Stimulated activated naive B cell treated with anti-CD40 and anti-IgM and Interleukin-4, amounts not matched to agents 10 μg/mL and 1 μg/mL and 100 μg/mL, for 72 hours (primary cell): ENCODE data around the gene RALGAPA2.
A peak's percentile ranks its signal among the peaks of the same experiment; 100 is the strongest.

Source experiments
- ATAC-seq, 2 donors: fragments of 150-1000 bp; cut with Tn5 transposase; replicated peaks; 2 replicates each; pipeline ENCODE4 v1.10.0; 2021; ENCODE audit warnings: moderate library complexity in 1 of 2
- DNase-seq: peaks from one replicate; pipeline ENCODE4 v3.0.0; 2021
- H3K27ac Mint-ChIP-seq: one replicate; pipeline ENCODE4 v1.8.0; 2022; ENCODE audit warnings: mild to moderate bottlenecking, mixed read lengths
- H3K27me3 Mint-ChIP-seq, 2 donors: one replicate each; pipeline ENCODE4 v1.8.0; 2022; ENCODE audit warnings: mixed read lengths in 2 of 2
- H3K36me3 Mint-ChIP-seq, 2 donors: one replicate each; pipeline ENCODE4 v1.8.0; 2022; ENCODE audit warnings: mixed read lengths in 2 of 2, mild to moderate bottlenecking in 1 of 2
- H3K4me1 Mint-ChIP-seq, 2 donors: one replicate each; pipeline ENCODE4 v1.8.0; 2022; ENCODE audit warnings: mixed read lengths in 2 of 2, mild to moderate bottlenecking in 1 of 2
- H3K4me3 Mint-ChIP-seq, 2 donors: one replicate each; pipeline ENCODE4 v1.8.0; 2022; ENCODE audit warnings: mild to moderate bottlenecking in 2 of 2, mixed read lengths in 2 of 2, moderate library complexity in 1 of 2
- H3K9me3 Mint-ChIP-seq, 2 donors: one replicate each; pipeline ENCODE4 v1.8.0; 2022; ENCODE audit warnings: mixed read lengths in 2 of 2, mild to moderate bottlenecking in 1 of 2

Gene RALGAPA2

GRCh38 chr20:20487811-20488210 is 224.6 kb downstream of the RALGAPA2 start:
- Mint-ChIP-seq H3K36me3 (peaks cover 26 to 51% of the 10 kb centered on the region in 2 donors), H3K4me1 (peaks cover 29 to 42% of the 10 kb centered on the region in 2 donors), H3K27me3 (no peaks in the 10 kb centered on the region), H3K9me3 (peaks cover 0 to 4% of the 10 kb centered on the region in 2 donors), H3K27ac (peak overlapping the region; percentile 82), H3K4me3 (no peak overlapping the region)
- DNase-seq (no peak), ATAC-seq (no peak)

GRCh38 chr20:20483328-20483727 is 229.1 kb downstream of the RALGAPA2 start:
- no peaks in the 10 kb centered on the region for H3K27me3 Mint-ChIP-seq
- no peak overlapping the region for H3K27ac Mint-ChIP-seq
- DNase-seq (no peak), ATAC-seq (no peak)
- peaks cover 0 to 4% of the 10 kb centered on the region in 2 donors for H3K9me3 Mint-ChIP-seq
- peaks cover 16 to 26% of the 10 kb centered on the region in 2 donors for H3K4me1 Mint-ChIP-seq
- H3K36me3 Mint-ChIP-seq = peaks cover 26 to 36% of the 10 kb centered on the region in 2 donors
- H3K4me3 Mint-ChIP-seq = no peak overlapping the region

DNA sequence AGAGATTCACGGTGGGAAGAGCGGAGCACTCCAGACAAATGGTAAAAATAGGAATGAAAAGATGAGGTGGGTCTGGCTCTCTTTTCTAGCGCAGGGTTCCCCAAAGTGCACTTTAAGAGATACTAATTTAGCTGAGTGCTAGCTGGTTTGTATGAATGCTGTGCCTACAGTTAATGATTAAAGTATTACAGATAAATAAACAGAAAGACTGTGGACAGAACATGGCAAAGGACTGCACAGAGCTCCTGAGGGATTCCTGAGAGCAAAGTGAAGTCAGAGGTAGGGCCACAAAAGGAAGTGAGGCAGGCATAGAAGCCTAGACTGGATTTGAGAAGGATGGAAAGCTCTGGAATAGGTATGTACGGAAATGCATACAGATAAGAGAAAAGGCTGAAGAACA is 230.0 kb downstream of the RALGAPA2 start:
- ATAC-seq = no peak
- no peak overlapping the region for H3K4me3 Mint-ChIP-seq
- H3K9me3 Mint-ChIP-seq = peaks cover 0 to 4% of the 10 kb centered on the region in 2 donors
- no peaks in the 10 kb centered on the region for H3K27me3 Mint-ChIP-seq
- H3K4me1 Mint-ChIP-seq = peaks cover 13 to 26% of the 10 kb centered on the region in 2 donors
- no peak for DNase-seq
- no peak overlapping the region for H3K27ac Mint-ChIP-seq
- H3K36me3 Mint-ChIP-seq = peaks cover 22 to 38% of the 10 kb centered on the region in 2 donors

GRCh38 chr20:20480689-20481088 is 231.8 kb downstream of the RALGAPA2 start:
- H3K27ac Mint-ChIP-seq = peak overlapping the region; percentile 57
- H3K27me3 Mint-ChIP-seq = no peaks in the 10 kb centered on the region
- H3K9me3 Mint-ChIP-seq = no peaks in the 10 kb centered on the region
- peaks cover 13 to 26% of the 10 kb centered on the region in 2 donors for H3K4me1 Mint-ChIP-seq
- H3K4me3 Mint-ChIP-seq = no peak overlapping the region
- peaks cover 14 to 34% of the 10 kb centered on the region in 2 donors for H3K36me3 Mint-ChIP-seq
- peak; percentile 64 to 84 for ATAC-seq
- no peak for DNase-seq

GRCh38 chr20:20480126-20480525 is 232.3 kb downstream of the RALGAPA2 start:
- Mint-ChIP-seq H3K36me3 (peaks cover 19 to 39% of the 10 kb centered on the region in 2 donors), H3K27ac (peak overlapping the region; percentile 42), H3K4me1 (peaks cover 13 to 29% of the 10 kb centered on the region in 2 donors), H3K4me3 (no peak overlapping the region), H3K9me3 (no peaks in the 10 kb centered on the region), H3K27me3 (no peaks in the 10 kb centered on the region)
- peak; percentile 59 to 73 for ATAC-seq
- DNase-seq = no peak

- peaks cover 17 to 43% of the 10 kb centered on the region in 2 donors for H3K4me1 Mint-ChIP-seq
- H3K36me3 Mint-ChIP-seq = peaks cover 24 to 49% of the 10 kb centered on the region in 2 donors
- H3K4me3 Mint-ChIP-seq = no peak overlapping the region
- H3K27me3 Mint-ChIP-seq = no peaks in the 10 kb centered on the region
- H3K27ac Mint-ChIP-seq = no peak overlapping the region
- no peaks in the 10 kb centered on the region for H3K9me3 Mint-ChIP-seq
- DNase-seq (no peak), ATAC-seq (no peak)
These were observed 234.9 kb downstream of the RALGAPA2 start for GRCh38 chr20:20477444-20478041.

GRCh38 chr20:20476504-20476903 is 235.9 kb downstream of the RALGAPA2 start:
- no peak overlapping the region for H3K27ac Mint-ChIP-seq
- DNase-seq = no peak
- ATAC-seq = no peak
- H3K9me3 Mint-ChIP-seq = no peaks in the 10 kb centered on the region
- no peaks in the 10 kb centered on the region for H3K27me3 Mint-ChIP-seq
- peaks cover 24 to 43% of the 10 kb centered on the region in 2 donors for H3K36me3 Mint-ChIP-seq
- H3K4me3 Mint-ChIP-seq = no peak overlapping the region
- H3K4me1 Mint-ChIP-seq = peaks cover 17 to 43% of the 10 kb centered on the region in 2 donors

DNA sequence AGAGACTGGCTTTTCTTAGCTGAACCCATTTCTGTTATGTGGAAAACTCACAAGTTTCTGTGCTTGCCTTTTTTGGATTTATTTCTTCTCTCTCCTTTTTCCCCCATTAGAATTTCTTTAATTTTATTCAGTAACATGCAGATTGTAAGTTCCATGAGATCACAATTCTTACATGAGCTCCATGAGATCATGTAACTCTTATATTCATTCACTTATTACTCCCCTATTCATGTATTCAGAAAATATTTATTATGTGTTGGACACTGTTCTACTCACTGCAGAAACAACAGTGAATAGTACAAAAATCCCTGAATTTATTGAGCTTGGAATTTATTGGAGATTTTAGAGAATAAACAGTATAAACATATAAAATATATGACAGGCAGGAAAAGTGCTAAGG is 238.8 kb downstream of the RALGAPA2 start:
- Mint-ChIP-seq H3K4me1 (peaks cover 6 to 30% of the 10 kb centered on the region in 2 donors), H3K36me3 (peaks cover 19 to 40% of the 10 kb centered on the region in 2 donors), H3K4me3 (no peak overlapping the region), H3K9me3 (no peaks in the 10 kb centered on the region), H3K27me3 (no peaks in the 10 kb centered on the region), H3K27ac (no peak overlapping the region)
- ATAC-seq = no peak
- no peak for DNase-seq

DNA sequence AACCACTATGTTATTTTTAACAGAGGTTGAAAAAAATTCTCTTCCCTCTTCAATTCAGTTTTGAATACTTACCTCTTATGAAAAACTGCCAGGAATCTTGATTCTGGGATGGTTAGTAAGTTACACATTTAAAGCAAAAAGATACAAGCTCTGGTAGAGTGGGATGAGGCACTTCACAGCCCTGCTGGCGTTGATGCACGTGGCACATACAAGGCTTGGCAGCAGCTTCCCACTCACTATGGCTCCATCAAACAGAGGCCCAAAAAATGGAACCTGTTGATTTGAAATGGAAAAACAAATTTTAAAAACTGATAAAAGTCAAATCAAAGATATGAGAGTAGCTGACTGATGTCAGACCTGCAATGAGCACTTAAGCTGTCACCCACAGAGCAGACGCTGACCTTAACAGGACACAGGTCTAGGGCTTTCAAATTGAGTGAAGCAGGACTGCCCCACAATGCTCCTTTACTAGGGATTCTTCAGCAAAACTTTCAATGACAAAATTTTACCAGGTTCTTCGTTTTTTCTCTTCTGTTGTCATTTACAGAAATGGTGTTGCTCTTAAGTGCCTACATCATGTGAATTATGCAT is 239.7 kb downstream of the RALGAPA2 start:
- Mint-ChIP-seq H3K27ac (no peak overlapping the region), H3K4me3 (no peak overlapping the region), H3K27me3 (no peaks in the 10 kb centered on the region), H3K9me3 (no peaks in the 10 kb centered on the region), H3K36me3 (peaks cover 27 to 42% of the 10 kb centered on the region in 2 donors), H3K4me1 (peaks cover 11 to 33% of the 10 kb centered on the region in 2 donors)
- no peak for ATAC-seq
- no peak for DNase-seq

DNA sequence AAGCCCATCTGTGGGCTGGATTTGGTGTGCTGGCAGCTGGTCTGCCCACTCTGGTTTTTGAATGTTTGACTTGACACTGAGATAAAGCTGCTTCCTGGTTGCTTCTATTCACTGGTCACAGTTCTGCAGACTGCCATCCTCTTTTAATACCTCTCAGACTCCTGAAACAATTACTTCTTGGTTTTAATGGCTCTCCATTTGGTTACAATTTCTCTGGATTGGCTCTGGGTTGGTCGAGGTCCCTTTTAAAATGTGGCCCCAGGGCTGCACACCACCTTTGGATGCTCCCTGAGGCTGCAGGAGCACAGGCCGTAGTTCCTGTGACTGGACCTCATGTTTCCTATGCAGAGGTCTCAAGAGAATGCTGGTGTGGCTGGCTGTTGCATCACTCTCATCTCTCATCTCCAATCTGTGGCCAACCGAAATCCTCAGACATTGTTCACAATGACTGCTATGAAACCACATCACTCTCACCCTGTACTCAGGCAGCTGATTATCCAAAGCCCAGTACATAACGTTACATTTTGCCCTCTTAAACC is 246.0 kb downstream of the RALGAPA2 start:
- Mint-ChIP-seq H3K27ac (peak overlapping the region; percentile 96), H3K4me3 (peak overlapping the region; percentile 40 to 58), H3K27me3 (no peaks in the 10 kb centered on the region), H3K9me3 (no peaks in the 10 kb centered on the region), H3K36me3 (peaks cover 13 to 23% of the 10 kb centered on the region in 2 donors), H3K4me1 (peaks cover 32 to 52% of the 10 kb centered on the region in 2 donors)
- ATAC-seq (peak; percentile 89 to 91), DNase-seq (peak; percentile 60)

GRCh38 chr20:20465252-20465651 is 247.2 kb downstream of the RALGAPA2 start:
- Mint-ChIP-seq H3K4me1 (peaks cover 32 to 52% of the 10 kb centered on the region in 2 donors), H3K9me3 (no peaks in the 10 kb centered on the region), H3K27me3 (no peaks in the 10 kb centered on the region), H3K27ac (no peak overlapping the region), H3K4me3 (peak overlapping the region in 1 of 2 donors; percentile 24), H3K36me3 (peaks cover 13 to 27% of the 10 kb centered on the region in 2 donors)
- no peak for DNase-seq
- no peak for ATAC-seq

DNA sequence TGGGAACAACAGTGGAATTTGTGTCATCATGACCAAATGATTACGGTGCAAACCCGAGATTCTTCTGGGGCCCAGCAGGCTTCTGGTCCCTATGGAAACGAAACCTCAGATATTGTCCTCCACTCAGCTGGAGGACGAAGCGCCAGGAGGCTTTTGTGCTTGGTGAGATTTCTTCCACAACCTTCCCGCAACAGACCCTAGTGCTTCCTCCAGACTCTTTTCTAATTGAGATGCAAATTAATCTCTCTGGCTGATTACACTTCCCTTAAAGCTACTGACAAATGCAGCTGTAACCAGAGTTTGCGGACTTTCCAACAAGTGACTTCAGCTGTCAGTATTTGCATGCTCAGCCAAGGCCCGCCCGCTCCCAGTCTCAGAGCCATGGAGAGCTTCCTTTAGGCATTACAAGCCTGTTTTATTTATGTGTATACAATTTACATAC is 248.5 kb downstream of the RALGAPA2 start:
- ATAC-seq (peak; percentile 57 to 67), DNase-seq (peak; percentile 18)
- H3K4me1 Mint-ChIP-seq = peaks cover 32 to 47% of the 10 kb centered on the region in 2 donors
- H3K9me3 Mint-ChIP-seq = no peaks in the 10 kb centered on the region
- peak overlapping the region; percentile 39 for H3K27ac Mint-ChIP-seq
- no peaks in the 10 kb centered on the region for H3K27me3 Mint-ChIP-seq
- H3K4me3 Mint-ChIP-seq = peak overlapping the region; percentile 0 to 29
- H3K36me3 Mint-ChIP-seq = peaks cover 11 to 25% of the 10 kb centered on the region in 2 donors

DNA sequence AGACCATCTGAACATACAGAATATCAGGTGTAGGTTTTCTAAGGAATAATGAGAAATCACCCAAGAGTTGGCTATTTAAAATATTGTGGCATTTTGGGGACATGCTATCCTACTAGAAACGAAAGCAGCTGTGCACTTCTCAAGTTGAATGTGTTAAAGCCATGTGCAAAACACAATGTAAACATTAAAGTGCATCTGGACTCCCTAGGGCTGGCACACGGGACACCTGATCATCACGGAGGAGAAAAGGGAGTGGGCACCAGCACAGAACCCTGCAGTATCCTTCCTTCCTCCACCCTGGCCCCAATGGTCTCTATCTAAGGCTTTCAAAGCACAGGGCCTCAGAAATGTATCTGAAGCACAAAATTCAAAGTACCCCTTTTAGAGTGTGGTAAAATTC is 250.3 kb downstream of the RALGAPA2 start:
- peaks cover 8 to 20% of the 10 kb centered on the region in 2 donors for H3K36me3 Mint-ChIP-seq
- DNase-seq (no peak), ATAC-seq (no peak)
- H3K4me3 Mint-ChIP-seq = no peak overlapping the region
- H3K9me3 Mint-ChIP-seq = no peaks in the 10 kb centered on the region
- no peaks in the 10 kb centered on the region for H3K27me3 Mint-ChIP-seq
- H3K27ac Mint-ChIP-seq = no peak overlapping the region
- H3K4me1 Mint-ChIP-seq = peaks cover 24 to 30% of the 10 kb centered on the region in 2 donors

DNA sequence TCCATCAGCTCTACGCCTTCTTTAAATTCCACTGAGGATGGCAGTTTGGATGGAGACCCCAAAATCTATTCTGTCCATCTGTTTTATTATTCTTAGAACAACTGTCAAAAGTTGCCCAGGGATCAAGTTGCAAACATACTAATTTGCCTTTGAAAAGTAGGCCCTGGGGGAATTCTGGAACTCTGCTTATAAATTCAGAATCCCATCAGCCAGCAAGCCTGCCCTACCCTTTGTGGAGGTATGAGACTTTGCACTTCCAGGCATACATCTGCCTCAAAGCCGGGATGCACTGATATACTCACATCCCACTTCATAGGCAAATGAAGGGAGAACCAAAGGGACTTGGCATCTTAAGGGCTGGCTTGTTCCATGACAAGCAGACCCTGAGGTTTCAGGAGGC is 250.9 kb downstream of the RALGAPA2 start:
- Mint-ChIP-seq H3K4me3 (no peak overlapping the region), H3K9me3 (no peaks in the 10 kb centered on the region), H3K4me1 (peaks cover 20 to 26% of the 10 kb centered on the region in 2 donors), H3K36me3 (peaks cover 11 to 26% of the 10 kb centered on the region in 2 donors), H3K27ac (no peak overlapping the region), H3K27me3 (no peaks in the 10 kb centered on the region)
- DNase-seq = no peak
- no peak for ATAC-seq

DNA sequence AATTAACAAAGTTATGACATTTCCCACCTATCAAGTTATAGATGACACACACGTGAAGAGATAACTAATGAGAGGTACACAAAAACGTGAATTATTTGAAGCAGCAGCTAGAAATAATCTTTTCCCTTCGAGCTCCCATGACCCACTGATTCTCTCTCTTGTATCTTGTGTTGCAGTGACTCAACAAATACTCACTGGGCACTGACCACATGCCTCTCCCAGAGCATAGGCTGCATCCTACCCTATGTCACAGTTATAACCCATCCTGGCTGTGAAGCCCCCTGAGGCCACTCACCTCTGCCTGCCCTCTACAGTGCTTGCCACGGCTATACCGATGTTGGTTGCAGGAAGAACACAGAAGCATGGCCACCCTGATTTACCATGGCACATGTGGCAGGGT is 252.7 kb downstream of the RALGAPA2 start:
- Mint-ChIP-seq H3K4me1 (peaks cover 7 to 12% of the 10 kb centered on the region in 2 donors), H3K4me3 (no peak overlapping the region), H3K27ac (no peak overlapping the region), H3K9me3 (no peaks in the 10 kb centered on the region), H3K36me3 (peaks cover 23 to 29% of the 10 kb centered on the region in 2 donors), H3K27me3 (no peaks in the 10 kb centered on the region)
- DNase-seq (no peak), ATAC-seq (no peak)
